Mesodermal cell (in vitro differentiated cells): ENCODE measurements around the gene PLEKHS1.

ENCODE experiments used
- H3K27ac ChIP-seq: 2 replicates; pipeline ENCODE4 v1.7.0; 2013; ENCODE audit warnings: mild to moderate bottlenecking, low read depth, low read length, moderate library complexity; ENCODE audit not compliant: severe bottlenecking
- H3K36me3 ChIP-seq: 2 replicates; pipeline ENCODE4 v1.7.1; 2013; ENCODE audit warnings: mild to moderate bottlenecking, low read length, moderate library complexity; ENCODE audit not compliant: control insufficient read depth, insufficient read depth
- H3K4me1 ChIP-seq: one replicate; pipeline ENCODE4 v1.7.1; 2013; ENCODE audit warnings: mild to moderate bottlenecking, low read length; ENCODE audit not compliant: insufficient read depth, control insufficient read depth, poor library complexity, severe bottlenecking
- H3K4me3 ChIP-seq: 2 replicates; pipeline ENCODE4 v1.7.0; 2013; ENCODE audit warnings: low read length, control low read depth, mild to moderate bottlenecking; ENCODE audit not compliant: insufficient read depth, poor library complexity, severe bottlenecking; ENCODE audit errors: extremely low read depth
- H3K9me3 ChIP-seq: 2 replicates; pipeline ENCODE4 v1.7.1; 2013; ENCODE audit warnings: mild to moderate bottlenecking, low read length, moderate library complexity; ENCODE audit not compliant: control insufficient read depth
- WGBS, 2 experiments: methylation state at CpG; one replicate each; pipeline ENCODE4 v1.1.5; 2013; ENCODE audit warnings: missing lambda C conversion rate in 2 of 2; ENCODE audit not compliant: insufficient coverage in 2 of 2; 5-methylcytosine and 5-hydroxymethylcytosine counted together

PLEKHS1 gene

DNA sequence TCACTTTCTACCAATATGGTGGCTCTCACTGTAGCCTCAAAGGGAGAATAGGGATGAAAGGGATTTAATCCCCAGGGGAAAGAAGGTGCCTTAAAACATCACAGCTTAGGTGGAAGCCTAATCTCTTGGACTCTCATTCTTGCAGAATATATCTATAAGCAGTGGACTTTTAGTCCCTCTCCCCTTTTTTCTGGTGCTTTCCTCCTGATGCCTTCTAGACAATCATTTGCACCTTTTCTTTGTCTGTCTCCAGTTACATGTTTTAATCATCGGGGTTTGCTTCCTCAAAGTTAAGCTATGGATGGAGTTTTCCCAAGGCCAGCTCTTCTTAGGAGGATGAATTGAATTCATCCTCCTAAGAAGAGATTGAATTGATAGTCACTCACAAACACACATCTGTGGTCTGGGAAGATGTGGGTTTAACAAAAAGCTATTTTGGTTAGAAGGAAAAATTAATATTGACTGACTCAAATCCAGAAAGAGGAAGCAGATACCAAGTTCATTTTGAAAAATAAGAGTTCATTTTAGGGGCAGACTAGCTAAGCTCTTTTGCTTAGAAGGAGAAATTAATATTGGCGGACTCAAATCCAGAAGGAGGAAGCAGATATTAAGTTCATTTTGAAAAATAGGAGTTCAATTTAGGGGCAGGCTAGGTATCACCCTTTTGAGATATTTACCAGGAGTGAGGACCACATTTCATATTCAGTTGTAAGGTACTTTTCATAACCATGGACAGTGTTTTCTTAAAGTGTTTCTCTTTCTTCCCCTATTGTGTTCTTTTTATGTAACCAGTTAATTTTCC, 35.2 kb upstream of the PLEKHS1 start:
- H3K4me3 ChIP-seq = no peak overlapping the region
- H3K27ac ChIP-seq = no peak overlapping the region
- peaks cover 16% of the 10 kb centered on the region for H3K36me3 ChIP-seq
- H3K4me1 ChIP-seq = peaks cover 8% of the 10 kb centered on the region
- H3K9me3 ChIP-seq = no peaks in the 10 kb centered on the region
- WGBS, 2 experiments = 83 to 90% methylated on average over 1 of the region's 2 CpGs

- Histone ChIP-seq H3K9me3 (no peaks in the 10 kb centered on the region), H3K36me3 (peaks cover 32% of the 10 kb centered on the region), H3K4me1 (no peaks in the 10 kb centered on the region), H3K4me3 (no peak overlapping the region), H3K27ac (no peak overlapping the region)
- WGBS, 2 experiments = 89 to 96% methylated on average over 12 to 17 of the region's 21 CpGs
Measured at GRCh38 chr10:113718969-113719822, 32.3 kb upstream of the PLEKHS1 start.

DNA sequence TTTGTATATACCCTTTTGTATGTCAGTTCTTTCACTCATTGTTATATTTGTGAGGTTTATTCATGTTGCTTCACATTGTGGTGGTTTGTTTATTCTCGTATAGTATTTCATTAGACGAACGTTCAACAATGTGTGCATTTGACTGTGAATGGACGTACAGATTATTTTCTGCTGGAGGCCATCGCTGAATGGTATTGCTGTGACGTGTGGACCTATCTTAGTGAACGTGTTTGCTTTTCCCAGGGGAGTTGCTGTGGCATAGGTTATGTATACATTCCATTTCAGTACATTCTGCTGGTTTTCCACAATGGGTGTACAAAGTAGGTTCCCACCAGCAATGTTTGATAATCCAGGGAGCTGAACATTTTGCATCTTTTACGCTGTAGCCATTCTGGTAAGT, 31.1 kb upstream of the PLEKHS1 start:
- Histone ChIP-seq H3K4me1 (no peaks in the 10 kb centered on the region), H3K27ac (no peak overlapping the region), H3K36me3 (peaks cover 38% of the 10 kb centered on the region), H3K4me3 (no peak overlapping the region), H3K9me3 (no peaks in the 10 kb centered on the region)
- WGBS, 2 experiments = 94 to 100% methylated on average over 1 to 5 of the region's 8 CpGs

GRCh38 chr10:113732160-113732881, 19.2 kb upstream of the PLEKHS1 start:
- whole genome bisulfite sequencing, 2 experiments = 93 to 97% methylated on average over 7 to 8 of the region's 9 CpGs
- Histone ChIP-seq H3K4me3 (no peak overlapping the region), H3K36me3 (peaks cover 22% of the 10 kb centered on the region), H3K9me3 (no peaks in the 10 kb centered on the region), H3K27ac (no peak overlapping the region), H3K4me1 (no peaks in the 10 kb centered on the region)

- Histone ChIP-seq H3K4me3 (no peak overlapping the region), H3K36me3 (peaks cover 21% of the 10 kb centered on the region), H3K9me3 (no peaks in the 10 kb centered on the region), H3K27ac (no peak overlapping the region), H3K4me1 (no peaks in the 10 kb centered on the region)
- 79 to 83% methylated on average over 1 to 4 of the region's 4 CpGs for whole genome bisulfite sequencing, 2 experiments
Measured at GRCh38 chr10:113732966-113733365, 18.5 kb upstream of the PLEKHS1 start.

DNA sequence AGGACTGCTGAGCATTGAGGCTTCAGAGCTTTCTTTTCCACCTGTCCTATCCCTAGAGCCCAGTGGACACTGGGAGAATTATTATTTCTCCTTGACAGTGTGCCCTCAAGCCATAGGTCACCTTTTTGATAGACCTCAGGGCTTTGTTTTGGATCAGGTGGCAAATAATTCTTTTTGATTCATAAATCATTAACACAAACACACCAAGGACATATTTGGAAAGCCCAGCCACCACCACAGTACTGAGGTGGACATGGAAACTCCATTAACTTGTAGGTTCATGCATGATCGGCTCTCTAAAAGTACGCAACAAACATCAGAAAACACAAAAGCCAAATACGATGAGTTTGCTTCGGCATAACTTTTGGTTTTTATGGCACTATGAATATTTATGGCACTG, 17.8 kb upstream of the PLEKHS1 start:
- 100% methylated on average over 1 to 2 of the region's 4 CpGs for WGBS, 2 experiments
- peaks cover 17% of the 10 kb centered on the region for H3K36me3 ChIP-seq
- no peaks in the 10 kb centered on the region for H3K9me3 ChIP-seq
- no peaks in the 10 kb centered on the region for H3K4me1 ChIP-seq
- no peak overlapping the region for H3K4me3 ChIP-seq
- no peak overlapping the region for H3K27ac ChIP-seq

DNA sequence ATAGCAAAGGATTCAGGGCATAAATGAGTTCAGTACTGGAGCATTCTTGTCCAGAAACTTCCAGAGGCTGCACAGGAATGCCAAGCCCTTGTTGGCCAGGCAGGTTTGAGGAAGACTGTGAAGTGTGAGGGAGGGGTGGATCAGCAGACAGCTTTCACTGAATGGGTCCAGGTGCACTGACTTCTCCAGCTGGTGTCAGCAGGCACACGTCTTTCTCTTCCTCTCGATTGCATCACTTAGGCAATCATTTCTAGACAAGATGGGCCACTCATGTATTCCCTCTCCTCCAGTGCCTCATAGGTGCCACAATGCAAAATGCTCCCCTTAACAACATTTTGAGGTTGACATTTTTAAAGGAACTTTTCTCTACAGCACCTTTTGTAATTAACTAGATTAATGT, 15.6 kb upstream of the PLEKHS1 start:
- no peak overlapping the region for H3K27ac ChIP-seq
- H3K4me3 ChIP-seq = no peak overlapping the region
- H3K36me3 ChIP-seq = no peaks in the 10 kb centered on the region
- no peaks in the 10 kb centered on the region for H3K9me3 ChIP-seq
- no peaks in the 10 kb centered on the region for H3K4me1 ChIP-seq
- WGBS, 2 experiments = 56 to 75% methylated on average over 2 of the region's 2 CpGs

- H3K4me1 ChIP-seq = no peaks in the 10 kb centered on the region
- 71 to 100% methylated on average over 1 of the region's 1 CpG for WGBS, 2 experiments
- H3K9me3 ChIP-seq = no peaks in the 10 kb centered on the region
- H3K27ac ChIP-seq = no peak overlapping the region
- H3K36me3 ChIP-seq = no peaks in the 10 kb centered on the region
- no peak overlapping the region for H3K4me3 ChIP-seq
Measured at GRCh38 chr10:113736576-113736975, 14.9 kb upstream of the PLEKHS1 start.

- Histone ChIP-seq H3K4me3 (no peak overlapping the region), H3K27ac (no peak overlapping the region), H3K36me3 (no peaks in the 10 kb centered on the region), H3K4me1 (no peaks in the 10 kb centered on the region), H3K9me3 (no peaks in the 10 kb centered on the region)
- WGBS, 2 experiments = 80 to 100% methylated on average over 1 of the region's 4 CpGs
Measured at GRCh38 chr10:113739031-113739430, 12.5 kb upstream of the PLEKHS1 start.

DNA sequence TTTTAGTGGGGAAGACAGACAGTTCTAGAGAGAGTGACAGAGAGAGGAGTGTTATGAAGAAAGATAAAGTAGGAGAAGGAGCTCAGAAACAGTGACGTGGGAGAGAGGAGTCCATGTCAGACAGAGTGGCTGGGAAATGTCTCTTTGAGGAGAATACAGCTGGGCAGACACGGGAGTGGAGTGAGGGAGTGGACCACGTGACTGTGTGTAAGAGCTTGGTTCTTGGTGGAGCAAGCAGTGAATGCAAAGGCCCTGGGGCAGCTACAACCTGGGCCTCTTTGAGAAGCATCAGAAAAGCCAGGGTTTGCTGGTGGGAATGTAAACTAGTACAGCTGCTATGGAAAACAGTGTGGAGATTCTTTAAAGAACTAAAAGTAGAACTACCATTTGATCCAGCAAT, 11.9 kb upstream of the PLEKHS1 start:
- no peaks in the 10 kb centered on the region for H3K9me3 ChIP-seq
- no peak overlapping the region for H3K27ac ChIP-seq
- no peaks in the 10 kb centered on the region for H3K4me1 ChIP-seq
- H3K4me3 ChIP-seq = no peak overlapping the region
- no peaks in the 10 kb centered on the region for H3K36me3 ChIP-seq
- 89 to 93% methylated on average over 3 of the region's 3 CpGs for WGBS, 2 experiments
